ENCODE results near the gene MMAA. TPM values are rescaled to one million over a fixed set of nuclear protein-coding genes. Genes with fewer than 3 reads are reported as not detected.

The MMAA gene
- total and polyA plus RNA-seq, 4 donors = 4.8 to 18.9 (median 15.3) TPM

DNA sequence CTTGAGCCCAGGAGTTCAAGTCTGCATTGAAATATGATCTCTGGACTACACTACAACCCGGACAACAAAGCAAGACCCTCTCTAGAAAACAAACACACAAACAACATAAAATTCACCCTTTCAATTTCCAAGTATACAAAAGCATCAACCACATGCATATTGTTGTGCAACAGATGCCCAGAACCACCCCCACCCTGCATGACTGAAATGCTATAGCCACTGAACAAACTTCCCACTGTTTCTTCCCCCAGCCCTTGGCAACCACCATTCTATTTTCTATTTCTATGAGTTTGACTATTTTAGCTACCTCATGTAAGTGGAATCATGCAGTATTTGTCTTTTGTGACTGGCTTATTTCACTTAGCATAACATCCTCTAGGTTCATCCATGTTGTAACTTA is 46.6 kb downstream of the MMAA start:
- WGBS = 96% methylated on average over 1 of the region's 1 CpG
- TF ChIP-seq RXRA (IDR thresholded peaks at IDR 0.05) (no peak), HNF4A (conservative IDR thresholded peaks at IDR 0.05) (no peak), ZBTB33 (IDR thresholded peaks at IDR 0.05) (no peak), GABPA (IDR thresholded peaks at IDR 0.05 in 1 of 2, conservative IDR thresholded peaks at IDR 0.05 in 1 of 2) (no peak), REST (IDR thresholded peaks at IDR 0.05) (no peak), HNF4G (IDR thresholded peaks at IDR 0.05) (no peak), SP1 (IDR thresholded peaks at IDR 0.05) (no peak), JUND (IDR thresholded peaks at IDR 0.05) (no peak), NR2F2 (IDR thresholded peaks at IDR 0.05) (no peak), YY1 (IDR thresholded peaks at IDR 0.05) (no peak), RAD21 (IDR thresholded peaks at IDR 0.05) (no peak)
- TF ChIP-seq, protein P1, sequence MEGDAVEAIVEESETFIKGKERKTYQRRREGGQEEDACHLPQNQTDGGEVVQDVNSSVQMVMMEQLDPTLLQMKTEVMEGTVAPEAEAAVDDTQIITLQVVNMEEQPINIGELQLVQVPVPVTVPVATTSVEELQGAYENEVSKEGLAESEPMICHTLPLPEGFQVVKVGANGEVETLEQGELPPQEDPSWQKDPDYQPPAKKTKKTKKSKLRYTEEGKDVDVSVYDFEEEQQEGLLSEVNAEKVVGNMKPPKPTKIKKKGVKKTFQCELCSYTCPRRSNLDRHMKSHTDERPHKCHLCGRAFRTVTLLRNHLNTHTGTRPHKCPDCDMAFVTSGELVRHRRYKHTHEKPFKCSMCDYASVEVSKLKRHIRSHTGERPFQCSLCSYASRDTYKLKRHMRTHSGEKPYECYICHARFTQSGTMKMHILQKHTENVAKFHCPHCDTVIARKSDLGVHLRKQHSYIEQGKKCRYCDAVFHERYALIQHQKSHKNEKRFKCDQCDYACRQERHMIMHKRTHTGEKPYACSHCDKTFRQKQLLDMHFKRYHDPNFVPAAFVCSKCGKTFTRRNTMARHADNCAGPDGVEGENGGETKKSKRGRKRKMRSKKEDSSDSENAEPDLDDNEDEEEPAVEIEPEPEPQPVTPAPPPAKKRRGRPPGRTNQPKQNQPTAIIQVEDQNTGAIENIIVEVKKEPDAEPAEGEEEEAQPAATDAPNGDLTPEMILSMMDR (IDR thresholded peaks at IDR 0.05; ENCODE audit: low read depth, low read length, missing input control) = no peak
- TF ChIP-seq, protein P2, sequence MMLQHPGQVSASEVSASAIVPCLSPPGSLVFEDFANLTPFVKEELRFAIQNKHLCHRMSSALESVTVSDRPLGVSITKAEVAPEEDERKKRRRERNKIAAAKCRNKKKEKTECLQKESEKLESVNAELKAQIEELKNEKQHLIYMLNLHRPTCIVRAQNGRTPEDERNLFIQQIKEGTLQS (IDR thresholded peaks at IDR 0.05) = no peak
- H3K9me3 ChIP-seq (ENCODE audit: control insufficient read depth in 4 of 4, low read length in 3 of 4) = peaks cover 0 to 3% (median 0%) of the 10 kb centered on the region in 4 donors
- peaks cover 0 to 14% (median 2%) of the 10 kb centered on the region in 4 donors for H3K4me1 ChIP-seq (ENCODE audit: control insufficient read depth in 4 of 4, insufficient read depth in 4 of 4, low read length in 3 of 4)
- no peaks in the 10 kb centered on the region for H3K27me3 ChIP-seq (ENCODE audit: control insufficient read depth in 4 of 4, insufficient read depth in 4 of 4, low read length in 3 of 4)
- no peak overlapping the region for H3K9ac ChIP-seq (ENCODE audit: low read depth in 1 of 2, low read length in 2 of 2)
- H3K4me3 ChIP-seq (ENCODE audit: low read depth in 1 of 3, low read length in 3 of 3) = no peak overlapping the region
- no peaks in the 10 kb centered on the region for H3K36me3 ChIP-seq (ENCODE audit: control insufficient read depth in 4 of 4, insufficient read depth in 3 of 4, low read depth in 1 of 4, low read length in 3 of 4)
- no peak for DNase-seq (ENCODE audit: low spot score)
- H3K27ac ChIP-seq (ENCODE audit: low read depth in 1 of 2, low read length in 2 of 2) = no peak overlapping the region

- no peak for DNase-seq (ENCODE audit: low spot score)
- no peak overlapping the region for H3K4me3 ChIP-seq (ENCODE audit: low read depth in 1 of 3, low read length in 3 of 3)
- H3K9me3 ChIP-seq (ENCODE audit: control insufficient read depth in 4 of 4, low read length in 3 of 4) = peaks cover 0 to 3% (median 0%) of the 10 kb centered on the region in 4 donors
- H3K36me3 ChIP-seq (ENCODE audit: control insufficient read depth in 4 of 4, insufficient read depth in 3 of 4, low read depth in 1 of 4, low read length in 3 of 4) = no peaks in the 10 kb centered on the region
- H3K27ac ChIP-seq (ENCODE audit: low read depth in 1 of 2, low read length in 2 of 2) = no peak overlapping the region
- no peaks in the 10 kb centered on the region for H3K4me1 ChIP-seq (ENCODE audit: control insufficient read depth in 4 of 4, insufficient read depth in 4 of 4, low read length in 3 of 4)
- no peak for TF ChIP-seq RAD21 (IDR thresholded peaks at IDR 0.05)
- H3K9ac ChIP-seq (ENCODE audit: low read depth in 1 of 2, low read length in 2 of 2) = no peak overlapping the region
- H3K27me3 ChIP-seq (ENCODE audit: control insufficient read depth in 4 of 4, insufficient read depth in 4 of 4, low read length in 3 of 4) = no peaks in the 10 kb centered on the region
Measured at GRCh38 chr4:145670422-145670821, 51.2 kb downstream of the MMAA start.

All from liver (tissue), 9 donors.